H7 (cell line): ENCODE results near the gene PRCC. TPM values are rescaled to one million over a fixed set of nuclear protein-coding genes. Genes with fewer than 3 reads are reported as not detected.
A peak's percentile ranks its signal among the peaks of the same experiment; 100 is the strongest.

Experiments
- DNase-seq: peaks from one replicate; pipeline ENCODE4 v3.0.0; 2012
- H3K27me3 ChIP-seq: 2 replicates; pipeline ENCODE4 v1.6.0; 2011; ENCODE audit warnings: mild to moderate bottlenecking, low read length; ENCODE audit not compliant: control insufficient read depth, insufficient read depth
- H3K36me3 ChIP-seq: replicated peaks from 2 replicates; pipeline ENCODE4 v1.5.1; 2011; ENCODE audit warnings: low read length; ENCODE audit not compliant: control insufficient read depth, insufficient read depth
- H3K4me3 ChIP-seq: 2 replicates; pipeline ENCODE4 v1.5.1; 2011; ENCODE audit warnings: low read depth, mild to moderate bottlenecking, control low read depth, low read length, moderate library complexity; ENCODE audit not compliant: insufficient read depth
- total RNA-seq: library from RNA; depleted of rRNA; stranded (reverse); fragments of >200 nt; shearing (Covaris generic); gene quantifications from 2 replicates; pipeline ENCODE4 v1.2.3, GENCODE V29; 2014

The PRCC gene
- total RNA-seq, 1 experiment from 2014 or later = 107 TPM

GRCh38 chr1:156740741-156741480 is 26.4 kb upstream of the PRCC start, which contains the start of gene MRPL24:
Gene MRPL24, minus strand, starts transcription at chr1:156741088. Its CDS starts 2,384 bp downstream, at chr1:156738704.
- DNase-seq = peak; percentile 95

GRCh38 chr1:156741481-156741983 is 25.8 kb upstream of the PRCC start:
- Histone ChIP-seq H3K4me3 (peak overlapping the region; percentile 19), H3K36me3 (peaks cover 14% of the 10 kb centered on the region), H3K27me3 (no peaks in the 10 kb centered on the region)
- no peak for DNase-seq

More at GRCh38 chr1:156740741-156741480, 26.4 kb upstream of the PRCC start, which contains the start of gene MRPL24:
- Histone ChIP-seq H3K4me3 (peak within 1 kb of the TSS; percentile 91), H3K27me3 (no peaks in the 10 kb centered on the region), H3K36me3 (peaks cover 18% of the 10 kb centered on the region)

- DNase-seq = no peak
- Histone ChIP-seq H3K27me3 (no peaks in the 10 kb centered on the region), H3K36me3 (peaks cover 13% of the 10 kb centered on the region), H3K4me3 (no peak overlapping the region)
These were observed 25.3 kb upstream of the PRCC start for GRCh38 chr1:156742017-156742416.

DNA sequence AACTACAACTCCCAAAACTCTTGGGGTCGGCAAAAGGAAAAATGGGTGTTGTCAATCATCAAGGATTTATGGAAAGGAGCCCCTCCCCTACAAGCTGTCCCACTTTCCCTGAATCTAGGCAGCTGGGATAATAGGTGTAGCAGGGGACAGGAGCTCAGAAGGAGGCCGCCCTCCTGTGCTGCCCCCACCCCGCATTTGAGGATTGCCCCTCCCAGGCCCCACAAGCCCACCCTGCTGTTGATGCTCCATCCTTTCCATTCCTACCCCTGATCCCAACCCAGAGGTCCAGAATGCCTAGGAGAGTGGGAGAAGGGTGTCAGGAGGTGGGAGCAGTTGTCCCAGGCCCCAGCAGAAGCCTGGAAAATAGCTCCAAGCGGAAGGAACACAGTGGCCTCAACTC is 24.5 kb upstream of the PRCC start:
- Histone ChIP-seq H3K27me3 (no peaks in the 10 kb centered on the region), H3K4me3 (no peak overlapping the region), H3K36me3 (peaks cover 11% of the 10 kb centered on the region)
- no peak for DNase-seq

GRCh38 chr1:156743367-156744302 is 23.7 kb upstream of the PRCC start:
- DNase-seq = no peak
- peaks cover 11% of the 10 kb centered on the region for H3K36me3 ChIP-seq
- no peak overlapping the region for H3K4me3 ChIP-seq
- H3K27me3 ChIP-seq = no peaks in the 10 kb centered on the region

GRCh38 chr1:156744344-156744743 is 23.0 kb upstream of the PRCC start:
- Histone ChIP-seq H3K36me3 (peaks cover 11% of the 10 kb centered on the region), H3K27me3 (no peaks in the 10 kb centered on the region), H3K4me3 (no peak overlapping the region)
- DNase-seq = no peak

- Histone ChIP-seq H3K27me3 (no peaks in the 10 kb centered on the region), H3K36me3 (peaks cover 11% of the 10 kb centered on the region), H3K4me3 (no peak overlapping the region)
These were observed 22.4 kb upstream of the PRCC start for GRCh38 chr1:156744786-156745419.

DNA sequence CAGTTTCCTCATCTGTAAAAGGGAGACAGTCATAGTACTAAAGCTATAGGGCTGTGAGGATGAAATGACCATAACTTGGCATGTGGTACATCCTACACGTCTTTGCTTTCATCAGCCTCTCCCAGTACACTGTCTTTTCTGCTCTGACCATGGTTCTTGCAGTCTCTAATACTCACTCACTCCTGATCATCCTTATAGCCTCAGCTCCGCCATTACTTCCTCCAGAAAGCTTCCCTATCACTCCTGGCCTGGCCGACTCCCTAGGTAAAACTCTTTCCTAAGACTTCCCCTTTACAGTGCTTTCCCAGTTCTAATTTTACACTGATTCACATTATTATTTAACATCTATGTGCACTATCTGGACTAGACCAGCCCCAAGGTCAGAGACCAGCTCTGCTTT is 21.5 kb upstream of the PRCC start:
- H3K36me3 ChIP-seq = peaks cover 11% of the 10 kb centered on the region
- DNase-seq = peak; percentile 13
- no peak overlapping the region for H3K4me3 ChIP-seq
- H3K27me3 ChIP-seq = no peaks in the 10 kb centered on the region

More at GRCh38 chr1:156744786-156745419, 22.4 kb upstream of the PRCC start:
- DNase-seq = no peak

DNA sequence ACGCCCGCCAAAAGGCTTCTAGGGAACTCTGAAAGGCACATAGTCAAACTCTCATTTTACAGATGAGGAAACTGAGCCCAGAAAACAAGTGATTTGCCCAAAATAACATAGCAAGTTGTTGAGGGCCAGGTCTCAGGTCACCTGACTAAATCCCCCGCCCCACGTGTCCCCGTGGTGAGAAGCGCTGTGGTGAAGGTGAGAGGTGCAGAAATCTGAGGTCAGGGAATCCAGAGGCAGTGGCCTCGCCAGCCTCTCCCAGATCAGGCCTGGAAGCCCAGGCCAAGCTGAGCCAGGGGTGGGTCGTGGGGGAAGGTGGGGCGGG is 21.0 kb upstream of the PRCC start:
- Histone ChIP-seq H3K36me3 (peaks cover 11% of the 10 kb centered on the region), H3K4me3 (peak overlapping the region; percentile 59), H3K27me3 (no peaks in the 10 kb centered on the region)
- no peak for DNase-seq

GRCh38 chr1:156746728-156747631 is 20.4 kb upstream of the PRCC start:
- no peaks in the 10 kb centered on the region for H3K27me3 ChIP-seq

GRCh38 chr1:156747742-156748669 is 19.3 kb upstream of the PRCC start:
- DNase-seq = peak; percentile 47
- peaks cover 11% of the 10 kb centered on the region for H3K36me3 ChIP-seq
- peak overlapping the region; percentile 38 for H3K4me3 ChIP-seq
- no peaks in the 10 kb centered on the region for H3K27me3 ChIP-seq

More at GRCh38 chr1:156746728-156747631, 20.4 kb upstream of the PRCC start:
- peak overlapping the region; percentile 59 for H3K4me3 ChIP-seq
- DNase-seq = peak; percentile 97
- H3K36me3 ChIP-seq = peaks cover 11% of the 10 kb centered on the region

DNA sequence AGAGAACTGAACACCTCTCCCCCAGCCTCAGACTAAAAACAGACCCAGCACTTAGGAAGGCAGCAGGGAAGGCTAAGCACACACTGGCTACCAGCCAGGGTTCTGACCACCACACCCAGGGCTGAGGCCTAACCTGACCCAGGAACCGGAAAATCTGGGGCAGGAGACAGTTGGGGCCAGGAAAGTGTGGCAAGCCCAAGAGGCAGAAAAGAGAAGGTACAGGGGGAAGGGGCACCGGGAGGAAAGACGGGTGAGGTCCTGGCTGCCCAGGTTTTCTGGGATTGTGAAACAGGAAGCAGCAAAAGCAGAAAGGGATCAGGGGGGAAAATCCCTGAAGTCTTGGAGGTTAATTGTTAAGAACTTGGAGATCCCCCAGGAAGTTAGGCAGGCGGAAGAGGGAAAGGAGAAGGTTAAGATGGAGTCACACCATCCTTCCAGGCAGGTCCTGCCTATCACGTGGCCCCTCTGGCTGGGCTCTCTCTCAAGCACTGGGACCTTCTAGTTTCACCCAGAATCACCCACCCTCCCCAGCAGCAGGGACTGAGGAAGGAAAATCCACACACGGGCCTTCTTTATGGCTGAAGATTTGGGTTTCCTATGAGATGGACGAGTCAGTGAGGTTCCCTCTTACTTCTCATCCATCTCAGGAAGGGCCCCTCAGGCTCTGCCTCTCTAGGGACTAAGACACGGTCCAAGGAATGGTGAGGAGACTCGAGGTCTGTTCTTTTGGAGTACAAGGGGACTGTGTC is 18.5 kb upstream of the PRCC start:
- no peak overlapping the region; the same call in 1 of the 2 replicates for H3K4me3 ChIP-seq
- DNase-seq = peak; percentile 16
- peaks cover 8% of the 10 kb centered on the region for H3K36me3 ChIP-seq
- no peaks in the 10 kb centered on the region for H3K27me3 ChIP-seq
